GM10847 (cell line): ENCODE measurements around the gene JPH2.

Source experiments
- POLR2A ChIP-seq: IDR thresholded peaks from 2 replicates; pipeline ENCODE4 v1.6.1; 2011; ENCODE audit not compliant: insufficient read length; ENCODE audit errors: extremely low read depth

Gene JPH2

DNA sequence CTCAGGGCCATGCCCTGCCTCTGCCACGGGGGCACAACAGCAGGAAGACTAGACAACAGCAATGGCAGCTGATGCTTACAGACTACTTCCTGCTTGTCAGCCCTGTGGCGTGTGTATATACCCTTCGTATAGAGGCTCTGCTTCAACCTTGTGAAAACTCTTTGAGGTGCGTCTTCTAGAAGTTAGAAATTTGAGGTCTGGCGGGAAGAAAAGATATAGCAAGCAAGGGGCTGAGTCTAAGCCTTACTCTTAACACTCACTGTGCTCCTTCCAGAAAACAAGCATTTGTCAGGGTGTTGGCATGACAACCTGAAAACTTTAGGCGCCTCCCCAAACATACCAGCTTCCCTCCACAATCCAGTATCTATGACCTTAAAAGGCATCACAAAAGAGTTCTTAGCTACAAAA, 33.3 kb downstream of the JPH2 start:
- no peak for TF ChIP-seq POLR2A

DNA sequence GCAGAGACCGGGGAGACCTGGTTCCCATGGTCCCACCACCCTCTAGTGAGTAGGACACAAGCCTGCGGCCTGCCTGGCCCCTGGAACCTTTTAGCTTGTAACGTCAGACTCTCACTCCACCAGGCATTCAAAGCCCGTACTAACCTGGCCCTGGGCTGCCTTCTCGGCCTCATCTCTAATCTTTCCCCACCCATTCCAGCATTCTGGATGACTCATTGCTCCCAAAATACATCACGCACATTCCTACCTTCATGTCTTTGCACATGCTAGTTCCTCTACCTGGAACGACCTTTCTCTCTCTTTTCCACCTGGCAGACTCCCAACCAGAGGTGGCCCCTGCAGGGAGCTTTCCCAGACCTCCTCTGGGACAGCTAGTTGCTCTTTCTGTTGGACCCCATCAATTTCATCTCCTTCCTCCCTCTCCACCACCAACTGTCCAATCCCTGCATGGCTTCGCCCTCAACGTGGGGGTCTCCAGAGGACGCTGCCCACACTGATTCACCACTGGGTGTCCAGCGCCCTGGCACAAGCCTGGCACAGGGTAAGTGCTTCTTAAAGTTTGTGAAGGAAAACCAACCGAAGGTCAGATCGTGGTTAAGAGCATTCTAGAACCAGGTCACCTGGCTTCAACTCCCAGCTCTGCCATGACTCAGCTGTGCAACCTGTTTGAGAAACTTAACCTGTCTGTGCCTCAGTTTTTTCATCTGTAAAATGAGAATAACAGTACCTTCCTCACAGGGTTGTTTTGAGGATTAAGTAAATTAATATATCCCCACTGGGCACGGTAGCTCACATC, 35.2 kb downstream of the JPH2 start:
- TF ChIP-seq POLR2A: no peak

DNA sequence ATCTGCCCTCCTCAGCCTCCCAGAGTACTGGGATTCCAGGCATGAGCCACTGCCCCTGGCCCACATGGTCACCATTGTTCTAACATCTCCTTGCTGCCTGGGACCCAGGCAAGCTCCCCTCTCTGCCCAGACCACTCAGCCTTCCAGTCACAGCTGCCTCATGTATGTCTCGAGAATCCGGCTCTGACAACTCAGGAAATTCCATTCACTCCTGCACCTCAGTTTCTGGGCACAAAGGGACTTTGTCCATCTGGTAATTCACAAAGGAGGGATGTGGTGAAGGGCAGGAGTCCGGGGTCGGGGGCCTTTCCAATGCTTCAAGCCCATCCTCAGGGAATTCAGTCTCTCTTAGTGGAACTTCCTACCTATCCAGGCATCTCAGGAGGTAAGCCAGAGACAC, 40.7 kb downstream of the JPH2 start:
- no peak for TF ChIP-seq POLR2A

DNA sequence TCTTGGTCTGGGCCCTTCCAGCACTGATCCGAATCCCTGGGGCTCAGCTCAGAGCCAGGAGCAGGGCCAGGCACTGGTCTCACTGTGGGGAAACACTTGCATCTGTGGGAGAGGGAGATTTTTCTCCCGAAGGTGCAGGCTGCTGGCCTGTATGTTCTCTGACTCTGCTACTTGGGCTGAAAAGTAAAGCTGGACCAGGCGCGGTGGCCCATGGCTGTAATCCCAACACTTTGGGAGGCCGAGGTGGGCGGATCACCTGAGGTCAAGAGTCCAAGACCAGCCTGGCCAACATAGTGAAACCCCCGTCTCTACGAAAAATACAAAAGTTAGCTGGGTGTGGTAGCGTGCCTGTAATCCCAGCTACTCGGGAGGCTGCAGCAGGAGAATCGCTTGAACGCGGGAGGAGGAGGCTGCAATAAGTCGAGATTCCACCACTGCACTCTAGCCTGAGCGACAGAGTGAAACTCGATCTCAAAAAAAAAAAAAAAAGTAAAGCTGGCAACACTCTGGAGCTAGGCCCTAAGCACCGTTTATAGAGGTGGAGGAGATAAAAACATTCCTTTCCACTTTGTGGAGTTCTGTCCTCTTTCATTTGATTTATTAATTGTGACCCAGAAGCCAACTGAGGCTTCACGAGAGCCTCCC, 41.7 kb downstream of the JPH2 start:
- no peak for TF ChIP-seq POLR2A

DNA sequence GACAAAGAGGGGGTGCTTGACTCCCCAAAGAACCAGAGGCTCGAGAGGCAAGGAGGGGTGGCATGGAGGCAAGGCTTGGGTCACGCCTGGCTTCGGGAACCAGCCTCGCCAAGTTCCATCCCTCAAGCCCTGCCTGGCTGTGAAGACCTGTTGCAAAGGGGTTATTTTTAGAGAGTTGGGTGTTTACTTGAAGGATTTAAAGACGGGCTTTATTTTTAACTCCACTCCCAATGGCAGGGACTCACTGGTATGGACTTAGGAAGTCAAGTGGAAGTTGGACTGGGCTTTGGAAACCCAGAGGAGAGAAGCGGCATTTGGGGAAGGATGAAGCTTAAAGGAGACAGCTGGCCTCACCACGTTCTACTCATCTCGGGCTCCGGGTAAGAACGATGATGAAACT, 43.1 kb downstream of the JPH2 start:
- no peak for TF ChIP-seq POLR2A

DNA sequence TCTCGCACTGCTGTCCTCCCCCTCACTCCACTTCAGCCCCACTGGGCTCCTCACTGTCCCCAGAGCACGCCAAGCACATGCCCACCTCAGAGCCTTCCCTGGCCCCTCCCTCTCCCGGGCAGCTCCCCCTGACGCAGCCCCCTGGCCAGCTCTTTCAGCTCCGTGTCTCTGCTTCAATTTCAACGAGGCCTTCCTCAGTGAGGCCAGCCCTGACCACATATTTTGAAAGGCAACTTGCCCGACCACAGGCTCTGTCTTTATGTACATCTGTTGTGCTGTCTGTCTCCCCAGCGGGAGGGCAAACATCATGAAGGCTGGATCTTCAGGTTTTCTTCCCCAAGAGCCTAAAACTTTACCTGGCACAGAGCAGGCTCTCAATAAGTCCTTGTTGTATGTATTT, 44.6 kb downstream of the JPH2 start:
- no peak for TF ChIP-seq POLR2A

DNA sequence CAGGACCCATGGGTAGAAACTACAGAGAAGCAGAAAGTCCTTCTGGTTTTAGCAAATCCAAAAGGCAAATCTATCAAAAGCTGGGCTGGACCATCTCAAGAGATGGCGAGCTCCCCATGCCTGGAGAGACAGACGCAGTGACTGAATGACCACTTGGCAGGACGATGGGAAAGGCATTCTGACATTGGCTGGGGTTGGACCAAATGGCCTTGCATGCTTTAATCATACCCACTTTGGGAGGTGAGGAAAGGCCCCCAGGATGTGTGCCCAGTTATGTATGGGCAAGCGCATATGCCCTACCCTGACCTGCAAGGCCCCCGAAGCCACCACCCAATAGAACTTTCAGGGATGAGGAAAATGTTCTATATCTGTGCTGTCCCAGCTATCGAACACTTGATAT, 45.1 kb downstream of the JPH2 start:
- TF ChIP-seq POLR2A: no peak

DNA sequence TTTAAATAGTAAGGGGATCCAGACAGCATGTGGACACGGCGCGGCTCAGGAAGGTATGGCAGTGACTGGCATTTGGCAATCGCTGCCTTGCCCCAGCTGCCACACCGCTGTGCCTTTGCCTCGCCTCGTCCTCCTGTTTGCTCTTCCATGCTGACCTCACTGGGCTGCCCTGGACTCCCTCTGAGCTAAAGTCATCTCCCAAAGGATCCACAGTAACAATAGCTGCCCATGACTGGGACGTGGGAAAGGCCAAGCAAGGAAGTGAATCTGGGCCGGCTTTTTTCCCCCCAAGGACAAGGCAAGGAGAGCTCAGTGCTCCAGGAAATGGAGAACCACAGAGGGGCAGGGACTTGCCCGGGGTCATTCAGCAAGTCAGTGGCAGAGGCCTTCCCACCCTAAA, 48.1 kb downstream of the JPH2 start:
- no peak for TF ChIP-seq POLR2A

DNA sequence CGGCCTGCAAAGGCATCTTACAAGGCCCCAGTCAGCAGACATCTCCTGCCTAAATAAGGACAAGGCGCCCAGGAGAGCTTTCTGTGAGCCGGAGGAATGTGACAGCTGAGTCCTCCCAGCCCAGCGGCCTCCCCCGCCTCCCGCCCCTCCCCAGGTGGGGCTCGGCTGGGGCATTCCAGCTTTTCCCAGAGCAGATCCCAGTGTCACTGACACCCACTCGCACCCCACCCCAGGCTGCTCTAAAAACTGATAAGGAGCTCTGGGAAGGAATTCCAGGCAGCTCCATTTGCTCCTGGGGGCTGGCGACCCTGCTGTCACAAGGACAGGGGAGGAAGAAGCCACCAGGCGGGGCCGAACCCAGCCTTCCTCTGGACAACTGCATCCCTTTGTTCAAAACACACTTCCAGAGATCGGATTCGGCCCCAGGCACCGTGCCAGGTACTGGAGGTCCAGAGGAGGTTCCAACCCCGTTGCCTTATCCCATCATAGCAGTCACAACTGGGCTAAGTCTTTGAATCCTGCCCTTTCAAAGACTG, 49.7 kb downstream of the JPH2 start:
- TF ChIP-seq POLR2A: no peak

DNA sequence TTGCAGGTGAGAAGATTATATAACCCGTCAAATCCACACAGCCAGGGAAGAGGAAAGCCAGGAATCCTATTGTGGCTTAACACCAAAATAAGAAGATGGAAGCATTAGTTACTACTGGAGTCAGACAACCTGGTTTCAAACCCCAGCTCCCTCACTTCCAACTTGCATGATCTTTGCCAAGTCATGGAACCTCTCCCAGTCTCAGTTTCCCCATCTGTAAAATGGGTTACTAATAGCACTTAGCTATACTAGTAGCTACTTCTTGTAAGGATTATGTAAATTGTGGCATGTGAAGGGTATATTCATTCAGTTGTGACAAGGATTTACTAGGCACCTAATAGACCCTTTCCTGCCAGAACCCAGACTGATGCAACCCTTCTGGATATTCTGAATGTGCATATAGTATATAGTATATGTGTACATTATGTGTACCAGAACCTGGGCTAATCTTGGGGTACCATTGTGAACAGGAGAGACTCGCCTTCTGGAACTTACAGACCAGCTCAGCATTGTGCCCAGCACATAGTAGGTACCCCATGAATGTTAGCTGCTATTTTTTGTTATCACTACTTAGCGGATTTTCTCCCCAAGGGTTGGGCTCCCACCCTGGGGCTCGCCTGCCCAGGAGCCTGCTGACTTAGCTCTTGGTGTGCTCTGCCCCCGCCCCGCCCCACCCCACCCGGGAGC, 50.3 kb downstream of the JPH2 start:
- TF ChIP-seq POLR2A: no peak

DNA sequence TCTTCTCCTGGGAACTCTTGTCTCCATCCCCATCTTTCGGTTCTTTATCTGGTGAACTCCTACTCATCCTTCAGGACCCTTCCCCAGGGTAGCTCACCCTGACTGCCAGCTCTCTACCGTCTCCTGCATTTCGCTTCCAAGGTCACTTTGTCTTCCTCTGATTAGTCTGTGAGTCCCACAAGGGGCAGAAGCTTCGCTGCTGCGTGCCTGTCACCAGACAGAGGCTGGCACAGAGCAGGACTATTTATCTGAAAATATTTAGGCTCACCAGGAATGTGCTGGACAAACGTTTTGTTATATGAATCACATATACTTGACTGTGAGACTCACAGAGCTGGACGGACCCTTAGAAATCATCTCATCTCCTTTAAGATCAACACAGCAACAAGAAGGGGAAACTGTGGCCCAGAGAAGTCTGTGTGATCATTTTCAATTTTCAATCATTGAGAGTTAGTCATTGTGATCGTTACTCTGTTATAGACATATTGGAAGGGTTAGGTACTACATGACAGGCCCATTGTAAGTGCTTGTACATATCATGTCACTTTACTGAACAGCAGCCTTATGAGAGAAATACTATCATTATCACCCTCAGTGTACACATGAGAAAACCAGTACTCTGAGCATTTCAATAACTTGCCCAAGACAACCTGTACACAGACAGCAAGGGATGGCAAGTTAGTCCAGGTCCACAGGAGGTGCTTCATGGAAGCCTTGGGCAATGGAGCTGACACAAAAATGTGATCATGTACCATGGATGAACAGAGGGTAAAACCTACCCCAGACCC, 51.4 kb downstream of the JPH2 start:
- TF ChIP-seq POLR2A: no peak

DNA sequence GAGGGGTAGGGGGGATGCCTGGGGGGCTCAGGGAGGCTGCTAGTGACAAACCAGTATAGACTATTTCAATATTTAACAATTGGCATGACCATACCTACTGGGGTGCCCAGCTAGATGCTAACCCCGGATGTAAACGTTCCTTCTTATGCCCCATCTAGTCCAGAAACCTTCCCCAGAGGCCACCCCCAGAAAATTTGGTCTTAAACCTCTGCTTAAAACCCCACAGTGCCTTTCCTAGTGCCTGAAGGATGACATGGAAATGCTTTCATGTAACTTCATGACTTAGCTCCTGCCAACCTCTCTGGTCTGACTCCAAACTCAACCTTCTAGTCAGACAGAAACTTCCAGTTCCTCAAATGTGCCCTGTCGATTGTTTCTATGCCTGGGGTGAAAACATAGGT, 52.0 kb downstream of the JPH2 start:
- no peak for TF ChIP-seq POLR2A

DNA sequence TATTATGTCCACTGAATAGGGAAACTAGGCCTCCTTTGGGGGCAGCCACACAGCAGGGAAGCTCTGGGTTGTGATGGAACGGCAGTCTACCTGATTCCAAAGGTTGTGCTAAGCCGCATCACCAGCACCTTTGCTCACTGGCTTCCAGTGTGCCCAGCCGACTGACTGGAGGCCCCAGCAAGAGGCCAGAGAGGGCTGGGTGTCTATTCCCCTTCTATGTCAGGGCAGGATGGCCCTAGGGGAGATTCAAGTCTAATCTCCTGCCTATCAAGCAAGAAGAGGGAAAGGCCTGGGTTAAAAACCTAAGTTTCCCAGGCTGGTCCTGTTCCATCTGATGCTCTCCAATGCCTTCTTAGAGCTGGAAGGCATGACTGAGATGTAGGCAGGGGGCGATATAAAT, 53.6 kb downstream of the JPH2 start:
- no peak for TF ChIP-seq POLR2A

DNA sequence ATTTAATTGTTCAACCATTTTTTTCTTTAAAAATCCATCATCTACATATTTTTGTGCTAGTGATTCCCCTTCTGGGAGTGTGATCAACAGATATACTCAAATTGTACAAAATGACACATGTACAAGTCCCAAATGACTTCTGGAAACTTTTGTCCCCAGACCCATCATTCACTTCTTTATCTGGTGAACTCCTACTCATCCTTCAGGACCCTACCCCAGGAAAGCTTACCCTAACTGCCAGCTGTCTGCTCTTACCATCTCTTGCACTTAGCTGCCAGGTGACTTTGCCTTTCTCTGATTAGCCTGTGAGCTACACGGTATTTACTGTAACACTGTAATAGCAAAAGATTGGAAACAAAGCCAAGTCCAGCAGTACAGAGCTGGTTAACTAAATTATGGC, 55.3 kb downstream of the JPH2 start:
- no peak for TF ChIP-seq POLR2A
